K562 (cell line): ENCODE measurements around the gene PIK3R2. TPM values are rescaled to one million over a fixed set of nuclear protein-coding genes. Genes with fewer than 3 reads are reported as not detected.

Source experiments
- DDX20 ChIP-seq: fragments of 450-650 bp; IDR thresholded peaks from 2 replicates; pipeline ENCODE4 v1.6.1; 2016; ENCODE audit warnings: missing genetic modification characterization, low read depth, mild to moderate bottlenecking, missing compliant biosample characterization, moderate library complexity
- JUND ChIP-seq, 2 experiments: IDR thresholded peaks; 2 replicates in 1 of 2; 3 replicates in 1 of 2; pipeline ENCODE4 v1.6.1; 2011; ENCODE audit warnings: borderline replicate concordance in 2 of 2, low read depth in 2 of 2, low read length in 2 of 2, improper control_type of control experiment in 1 of 2, missing biosample characterization in 1 of 2, missing genetic modification characterization in 1 of 2, missing genetic modification reagents in 1 of 2
- KAT7 ChIP-seq: sonication (generic); formaldehyde crosslinking; IDR thresholded peaks from 2 replicates; pipeline ENCODE4 v1.8.0; 2022; ENCODE audit warnings: missing genetic modification reagents, mild to moderate bottlenecking, borderline replicate concordance
- PURB ChIP-seq: sonication (generic); formaldehyde crosslinking; IDR thresholded peaks from 2 replicates; pipeline ENCODE4 v1.9.0; 2021; ENCODE audit warnings: low read depth, mild to moderate bottlenecking, missing genetic modification reagents
- RBM14 ChIP-seq: fragments of 200-400 bp; formaldehyde crosslinking; IDR thresholded peaks from 2 replicates; pipeline ENCODE4 v1.6.1; 2018; ENCODE audit warnings: low read depth, mild to moderate bottlenecking, low read length, moderate library complexity, borderline replicate concordance; ENCODE audit not compliant: insufficient read depth
- RBM15 ChIP-seq: fragments of 200-400 bp; formaldehyde crosslinking; IDR thresholded peaks from 2 replicates; pipeline ENCODE4 v1.6.1; 2018; ENCODE audit warnings: mild to moderate bottlenecking, low read length, moderate library complexity; ENCODE audit not compliant: insufficient read depth
- SIN3A ChIP-seq, 2 experiments: fragments of 150-350 bp in 1 of 2; IDR thresholded peaks; 2 replicates each; pipeline ENCODE4 v1.6.1; 2011 to 2016; ENCODE audit warnings: borderline replicate concordance in 2 of 2, low read depth in 2 of 2, low read length in 2 of 2, mild to moderate bottlenecking in 2 of 2, moderate library complexity in 2 of 2; ENCODE audit not compliant: control insufficient read depth in 1 of 2
- SIN3B ChIP-seq: fragments of 450-650 bp; IDR thresholded peaks from 2 replicates; pipeline ENCODE4 v1.6.1; 2017; ENCODE audit warnings: low read depth, mild to moderate bottlenecking, moderate library complexity
- SMARCC2 ChIP-seq: fragments of 450-650 bp; IDR thresholded peaks from 2 replicates; pipeline ENCODE4 v1.6.1; 2017; ENCODE audit warnings: antibody characterized with exemption, moderate library complexity, mild to moderate bottlenecking, low read depth
- XRCC3 ChIP-seq: fragments of 450-650 bp; IDR thresholded peaks from 2 replicates; pipeline ENCODE4 v1.6.1; 2017; ENCODE audit warnings: mild to moderate bottlenecking, moderate library complexity
- ZNF124 ChIP-seq: sonication (generic); formaldehyde crosslinking; IDR thresholded peaks from 2 replicates; pipeline ENCODE4 v1.8.1; 2022; ENCODE audit warnings: missing genetic modification reagents
- ZNF212 ChIP-seq: fragments of 450-650 bp; formaldehyde crosslinking; IDR thresholded peaks from 2 replicates; pipeline ENCODE4 v1.4.0; 2020; ENCODE audit warnings: mild to moderate bottlenecking
- ZNF3 ChIP-seq: fragments of 250-450 bp; sonication (Bioruptor Pico); IDR thresholded peaks from 2 replicates; pipeline ENCODE4 v1.5.0; 2021; ENCODE audit warnings: mild to moderate bottlenecking, moderate library complexity
- ZNF347 ChIP-seq: fragments of 450-650 bp; formaldehyde crosslinking; IDR thresholded peaks from 2 replicates; pipeline ENCODE4 v1.4.0; 2020; ENCODE audit warnings: low read depth, mild to moderate bottlenecking, moderate library complexity
- polyA plus RNA-seq, 8 experiments: library from polyadenylated mRNA; depleted of rRNA in 4 of 8; stranded (reverse) in 5 of 8; unstranded in 3 of 8; fragments of >200 nt; fragmentation: Nextera tagmentation in 2 of 8; fragmentation: Illumina TruSeq in 1 of 8; extraction: Ambion mirVana in 2 of 8; extraction: Trizol in 1 of 8; gene quantifications; 2 replicates each; pipeline versions ENCODE4 v1.2.1 to v1.2.3, GENCODE V29; 2011 to 2014; ENCODE audit warnings: inconsistent platforms in 1 of 8, missing spikeins in 1 of 8
- total RNA-seq, 7 experiments: library from RNA; depleted of rRNA in 6 of 7; stranded (reverse); fragments of >200 nt in 6 of 7; fragmentation: Illumina TruSeq in 2 of 7; extraction: Trizol in 2 of 7; gene quantifications; 2 replicates each; pipeline versions ENCODE4 v1.2.1 to v1.2.3, GENCODE V29; 2011 to 2021; ENCODE audit warnings: low replicate concordance in 1 of 7
- TF ChIP-seq, protein P1 (sequence below), 2 experiments: fragments of 150-350 bp in 1 of 2; IDR thresholded peaks; 2 replicates each; pipeline ENCODE4 v1.6.1; 2012 to 2016; ENCODE audit warnings: low read depth in 2 of 2, low read length in 2 of 2, mild to moderate bottlenecking in 1 of 2, moderate library complexity in 1 of 2
- TF ChIP-seq, protein P2 (sequence below): fragments of 250-450 bp; sonication (Bioruptor Pico); IDR thresholded peaks from 2 replicates; pipeline ENCODE4 v1.8.0; 2021; ENCODE audit warnings: moderate library complexity, mild to moderate bottlenecking, inconsistent platforms
- TF ChIP-seq, protein P3 (sequence below): fragments of 250-450 bp; sonication (Bioruptor Pico); IDR thresholded peaks from 2 replicates; pipeline ENCODE4 v1.8.0; 2022; ENCODE audit warnings: inconsistent platforms, mild to moderate bottlenecking, moderate library complexity, borderline replicate concordance
- TF ChIP-seq, protein P4 (sequence below): sonication (generic); formaldehyde crosslinking; IDR thresholded peaks from 2 replicates; pipeline ENCODE4 v1.5.0; 2020; ENCODE audit warnings: missing genetic modification reagents
- TF ChIP-seq, protein P5 (sequence below): fragments of 450-650 bp; IDR thresholded peaks from 2 replicates; pipeline ENCODE4 v1.6.1; 2016; ENCODE audit warnings: antibody characterized with exemption

Gene PIK3R2
- total and polyA plus RNA-seq, 9 of the 15 experiments (the other 6 are each of a cell fraction or from before 2014, with no cell fraction given), result 0.39 to 37.9 (median 5.3) TPM

DNA sequence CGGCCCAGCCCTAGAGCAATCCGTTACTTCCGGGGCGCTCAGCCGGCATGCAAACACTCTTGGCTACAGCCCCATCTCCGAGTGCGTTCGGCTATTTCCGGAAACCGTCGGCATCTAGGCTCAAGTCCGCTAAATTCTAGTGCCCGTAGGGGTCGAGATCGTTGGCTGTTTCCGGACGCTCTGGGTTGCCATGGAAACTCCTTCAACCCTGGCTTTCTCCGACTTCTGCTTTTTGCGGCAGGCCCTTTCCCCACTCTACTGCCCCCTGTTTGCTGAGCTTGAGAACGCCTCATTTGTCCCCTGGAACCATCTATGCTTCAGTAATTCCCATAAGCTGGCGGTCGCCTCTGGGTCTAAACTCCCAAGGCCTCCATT lies 534 bp upstream of the PIK3R2 start (continued):
- TF ChIP-seq, protein P1, sequence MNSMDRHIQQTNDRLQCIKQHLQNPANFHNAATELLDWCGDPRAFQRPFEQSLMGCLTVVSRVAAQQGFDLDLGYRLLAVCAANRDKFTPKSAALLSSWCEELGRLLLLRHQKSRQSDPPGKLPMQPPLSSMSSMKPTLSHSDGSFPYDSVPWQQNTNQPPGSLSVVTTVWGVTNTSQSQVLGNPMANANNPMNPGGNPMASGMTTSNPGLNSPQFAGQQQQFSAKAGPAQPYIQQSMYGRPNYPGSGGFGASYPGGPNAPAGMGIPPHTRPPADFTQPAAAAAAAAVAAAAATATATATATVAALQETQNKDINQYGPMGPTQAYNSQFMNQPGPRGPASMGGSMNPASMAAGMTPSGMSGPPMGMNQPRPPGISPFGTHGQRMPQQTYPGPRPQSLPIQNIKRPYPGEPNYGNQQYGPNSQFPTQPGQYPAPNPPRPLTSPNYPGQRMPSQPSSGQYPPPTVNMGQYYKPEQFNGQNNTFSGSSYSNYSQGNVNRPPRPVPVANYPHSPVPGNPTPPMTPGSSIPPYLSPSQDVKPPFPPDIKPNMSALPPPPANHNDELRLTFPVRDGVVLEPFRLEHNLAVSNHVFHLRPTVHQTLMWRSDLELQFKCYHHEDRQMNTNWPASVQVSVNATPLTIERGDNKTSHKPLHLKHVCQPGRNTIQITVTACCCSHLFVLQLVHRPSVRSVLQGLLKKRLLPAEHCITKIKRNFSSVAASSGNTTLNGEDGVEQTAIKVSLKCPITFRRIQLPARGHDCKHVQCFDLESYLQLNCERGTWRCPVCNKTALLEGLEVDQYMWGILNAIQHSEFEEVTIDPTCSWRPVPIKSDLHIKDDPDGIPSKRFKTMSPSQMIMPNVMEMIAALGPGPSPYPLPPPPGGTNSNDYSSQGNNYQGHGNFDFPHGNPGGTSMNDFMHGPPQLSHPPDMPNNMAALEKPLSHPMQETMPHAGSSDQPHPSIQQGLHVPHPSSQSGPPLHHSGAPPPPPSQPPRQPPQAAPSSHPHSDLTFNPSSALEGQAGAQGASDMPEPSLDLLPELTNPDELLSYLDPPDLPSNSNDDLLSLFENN (IDR thresholded peaks at IDR 0.05; ENCODE audit: low read depth in 2 of 2, low read length in 2 of 2), result no peak
- TF ChIP-seq PURB (CRISPR knock-in tag), result no peak
- TF ChIP-seq ZNF212, result no peak
- TF ChIP-seq, protein P2, sequence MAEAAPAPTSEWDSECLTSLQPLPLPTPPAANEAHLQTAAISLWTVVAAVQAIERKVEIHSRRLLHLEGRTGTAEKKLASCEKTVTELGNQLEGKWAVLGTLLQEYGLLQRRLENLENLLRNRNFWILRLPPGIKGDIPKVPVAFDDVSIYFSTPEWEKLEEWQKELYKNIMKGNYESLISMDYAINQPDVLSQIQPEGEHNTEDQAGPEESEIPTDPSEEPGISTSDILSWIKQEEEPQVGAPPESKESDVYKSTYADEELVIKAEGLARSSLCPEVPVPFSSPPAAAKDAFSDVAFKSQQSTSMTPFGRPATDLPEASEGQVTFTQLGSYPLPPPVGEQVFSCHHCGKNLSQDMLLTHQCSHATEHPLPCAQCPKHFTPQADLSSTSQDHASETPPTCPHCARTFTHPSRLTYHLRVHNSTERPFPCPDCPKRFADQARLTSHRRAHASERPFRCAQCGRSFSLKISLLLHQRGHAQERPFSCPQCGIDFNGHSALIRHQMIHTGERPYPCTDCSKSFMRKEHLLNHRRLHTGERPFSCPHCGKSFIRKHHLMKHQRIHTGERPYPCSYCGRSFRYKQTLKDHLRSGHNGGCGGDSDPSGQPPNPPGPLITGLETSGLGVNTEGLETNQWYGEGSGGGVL (CRISPR knock-in tag), result no peak
- TF ChIP-seq ZNF124 (CRISPR knock-in tag), result no peak
- no peak; the same call in 1 of the 2 replicates for TF ChIP-seq KAT7
- no peak for TF ChIP-seq XRCC3
- no peak for TF ChIP-seq RBM14
- peak; percentile 61 for TF ChIP-seq JUND (IDR thresholded peaks at IDR 0.05; ENCODE audit: borderline replicate concordance, low read depth, low read length)
- no peak for TF ChIP-seq JUND (tag; IDR thresholded peaks at IDR 0.05; ENCODE audit: borderline replicate concordance, low read depth, low read length)
- TF ChIP-seq ZNF347 (CRISPR knock-in tag), result no peak
- TF ChIP-seq, protein P3, sequence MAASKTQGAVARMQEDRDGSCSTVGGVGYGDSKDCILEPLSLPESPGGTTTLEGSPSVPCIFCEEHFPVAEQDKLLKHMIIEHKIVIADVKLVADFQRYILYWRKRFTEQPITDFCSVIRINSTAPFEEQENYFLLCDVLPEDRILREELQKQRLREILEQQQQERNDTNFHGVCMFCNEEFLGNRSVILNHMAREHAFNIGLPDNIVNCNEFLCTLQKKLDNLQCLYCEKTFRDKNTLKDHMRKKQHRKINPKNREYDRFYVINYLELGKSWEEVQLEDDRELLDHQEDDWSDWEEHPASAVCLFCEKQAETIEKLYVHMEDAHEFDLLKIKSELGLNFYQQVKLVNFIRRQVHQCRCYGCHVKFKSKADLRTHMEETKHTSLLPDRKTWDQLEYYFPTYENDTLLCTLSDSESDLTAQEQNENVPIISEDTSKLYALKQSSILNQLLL (CRISPR knock-in tag), result no peak
- no peak for TF ChIP-seq DDX20
- TF ChIP-seq, protein P4, sequence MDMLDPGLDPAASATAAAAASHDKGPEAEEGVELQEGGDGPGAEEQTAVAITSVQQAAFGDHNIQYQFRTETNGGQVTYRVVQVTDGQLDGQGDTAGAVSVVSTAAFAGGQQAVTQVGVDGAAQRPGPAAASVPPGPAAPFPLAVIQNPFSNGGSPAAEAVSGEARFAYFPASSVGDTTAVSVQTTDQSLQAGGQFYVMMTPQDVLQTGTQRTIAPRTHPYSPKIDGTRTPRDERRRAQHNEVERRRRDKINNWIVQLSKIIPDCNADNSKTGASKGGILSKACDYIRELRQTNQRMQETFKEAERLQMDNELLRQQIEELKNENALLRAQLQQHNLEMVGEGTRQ, result no peak
- TF ChIP-seq SIN3B, result no peak
- no peak for TF ChIP-seq ZNF3
- TF ChIP-seq, protein P5, sequence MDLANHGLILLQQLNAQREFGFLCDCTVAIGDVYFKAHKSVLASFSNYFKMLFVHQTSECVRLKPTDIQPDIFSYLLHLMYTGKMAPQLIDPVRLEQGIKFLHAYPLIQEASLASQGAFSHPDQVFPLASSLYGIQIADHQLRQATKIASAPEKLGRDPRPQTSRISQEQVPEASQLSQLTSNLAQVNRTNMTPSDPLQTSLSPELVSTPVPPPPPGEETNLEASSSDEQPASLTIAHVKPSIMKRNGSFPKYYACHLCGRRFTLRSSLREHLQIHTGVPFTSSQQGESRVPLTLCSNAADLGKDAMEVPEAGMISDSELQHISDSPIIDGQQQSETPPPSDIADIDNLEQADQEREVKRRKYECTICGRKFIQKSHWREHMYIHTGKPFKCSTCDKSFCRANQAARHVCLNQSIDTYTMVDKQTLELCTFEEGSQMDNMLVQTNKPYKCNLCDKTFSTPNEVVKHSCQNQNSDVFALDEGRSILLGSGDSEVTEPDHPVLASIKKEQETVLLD, result no peak
- no peak for TF ChIP-seq RBM15
- peak; percentile 59 to 93; a peak in 3 of 4 replicates for TF ChIP-seq SIN3A (IDR thresholded peaks at IDR 0.05; ENCODE audit: borderline replicate concordance in 2 of 2, control insufficient read depth in 1 of 2, low read depth in 2 of 2, low read length in 2 of 2)
- no peak for TF ChIP-seq SMARCC2
